ENCODE measurements around the gene FOCAD.

- TF ChIP-seq CTCF (IDR thresholded peaks at IDR 0.05; ENCODE audit: low read length) (no peak), EZH2 (IDR thresholded peaks at IDR 0.05; ENCODE audit: borderline replicate concordance, low read length) (no peak)
Measured at GRCh38 chr9:20873240-20873865, 189.3 kb downstream of the FOCAD start.
